Activated CD8-positive, alpha-beta T cell treated with anti-CD3 and anti-CD28 coated beads for 36 hours (primary cell): ENCODE data around the gene TRIM9. TPM values are rescaled to one million over a fixed set of nuclear protein-coding genes. Genes with fewer than 3 reads are reported as not detected.
"Not testable (repeated sequence)": the region's sequence is repeated elsewhere in the genome, so short reads cannot be mapped to it uniquely, and the experiment has no call there.

Experiments used
- ATAC-seq: fragments of 200-7000 bp; cut with Tn5 transposase; one replicate; pipeline ENCODE4 v1.10.0; 2021; ENCODE audit warnings: mild to moderate bottlenecking, moderate library complexity
- CTCF ChIA-PET: fragments of 350-600 bp; sonication (Branson Sonifier 250); formaldehyde crosslinking; loops from one replicate; lab custom pipeline; 2021; ENCODE audit warnings: antibody characterized with exemption; lab: Charles Lee
- POLR2A ChIA-PET: fragments of 350-600 bp; sonication (Branson Sonifier 250); formaldehyde crosslinking; loops from one replicate; lab custom pipeline; 2021; ENCODE audit warnings: antibody characterized with exemption; lab: Charles Lee
- DNase-seq: peaks from one replicate; pipeline ENCODE4 v3.0.0-alpha.2; 2020
- H3K27ac Mint-ChIP-seq: one replicate; pipeline ENCODE4 v1.8.0; 2021; ENCODE audit warnings: mild to moderate bottlenecking, mixed read lengths
- H3K27me3 Mint-ChIP-seq: one replicate; pipeline ENCODE4 v1.8.0; 2021; ENCODE audit warnings: mixed read lengths
- H3K36me3 Mint-ChIP-seq: one replicate; pipeline ENCODE4 v1.8.0; 2021; ENCODE audit warnings: low read depth, mixed read lengths
- H3K4me1 Mint-ChIP-seq: one replicate; pipeline ENCODE4 v1.8.0; 2021; ENCODE audit warnings: low read depth, mixed read lengths
- H3K4me3 Mint-ChIP-seq: one replicate; pipeline ENCODE4 v1.8.0; 2021; ENCODE audit warnings: mild to moderate bottlenecking, moderate library complexity, mixed read lengths
- H3K9me3 Mint-ChIP-seq: one replicate; pipeline ENCODE4 v1.8.0; 2021; ENCODE audit warnings: mixed read lengths
- CTCF ChIP-seq: fragments of 200-600 bp; IDR thresholded peaks from one replicate; pipeline ENCODE4 v1.8.0; 2022; ENCODE audit warnings: antibody characterized with exemption, mild to moderate bottlenecking
- intact Hi-C: fragments of 100-400 bp; cut with micrococcal nuclease; formaldehyde crosslinking; loops from one replicate; pipeline ENCODE4 v1.10.0; 2022
- total RNA-seq, 2 experiments: library from RNA; stranded (reverse); gene quantifications; one replicate each; pipeline ENCODE4 v1.2.3, GENCODE V29; 2021

TRIM9 gene
- total RNA-seq, 2 experiments from 2014 or later = 6.5 to 7.2 TPM

- ChIA-PET CTCF (interaction anchor here (1.2 kb wide), 1 partner anchor 33 kb away, joined by 3 read pairs; no protein-coding TSS in a partner anchor), POLR2A (no interaction called here)
- no peaks in the 10 kb centered on the region for H3K9me3 Mint-ChIP-seq
- no peak overlapping the region for H3K4me3 Mint-ChIP-seq
- H3K36me3 Mint-ChIP-seq = no peaks in the 10 kb centered on the region
- TF ChIP-seq CTCF = no peak
- intact Hi-C loops = no loop called here
- peaks cover 3% of the 10 kb centered on the region for H3K27me3 Mint-ChIP-seq
- DNase-seq = no peak
- ATAC-seq = no peak
- no peak overlapping the region for H3K27ac Mint-ChIP-seq
- H3K4me1 Mint-ChIP-seq = no peaks in the 10 kb centered on the region
Measured at GRCh38 chr14:50997712-50998111, 97.2 kb downstream of the TRIM9 start.

GRCh38 chr14:50994158-50994557 is 100.7 kb downstream of the TRIM9 start:
- ATAC-seq, H3K36me3 Mint-ChIP-seq, intact Hi-C loops, H3K27me3 Mint-ChIP-seq, POLR2A ChIA-PET, H3K4me1 Mint-ChIP-seq, H3K9me3 Mint-ChIP-seq, CTCF ChIA-PET, H3K4me3 Mint-ChIP-seq, H3K27ac Mint-ChIP-seq, DNase-seq: not testable (repeated sequence)

- DNase-seq (no peak), ATAC-seq (no peak)
- CTCF ChIA-PET = no interaction called here
- no peak for TF ChIP-seq CTCF
- Mint-ChIP-seq H3K27ac (no peak overlapping the region), H3K4me3 (no peak overlapping the region), H3K4me1 (no peaks in the 10 kb centered on the region), H3K36me3 (no peaks in the 10 kb centered on the region), H3K27me3 (no peaks in the 10 kb centered on the region), H3K9me3 (no peaks in the 10 kb centered on the region)
- POLR2A ChIA-PET = no interaction called here
- intact Hi-C loops = no loop called here
Measured at GRCh38 chr14:50985859-50986331, 109.0 kb downstream of the TRIM9 start.

- ATAC-seq = no peak
- ChIA-PET CTCF (no interaction called here), POLR2A (no interaction called here)
- no peaks in the 10 kb centered on the region for H3K4me1 Mint-ChIP-seq
- H3K36me3 Mint-ChIP-seq = no peaks in the 10 kb centered on the region
- no peak overlapping the region for H3K27ac Mint-ChIP-seq
- no peak for DNase-seq
- no peaks in the 10 kb centered on the region for H3K27me3 Mint-ChIP-seq
- intact Hi-C loops = no loop called here
- H3K9me3 Mint-ChIP-seq = no peaks in the 10 kb centered on the region
- no peak overlapping the region for H3K4me3 Mint-ChIP-seq
- TF ChIP-seq CTCF = no peak
Measured at GRCh38 chr14:50985124-50985858, 109.6 kb downstream of the TRIM9 start.

- no peak overlapping the region for H3K4me3 Mint-ChIP-seq
- CTCF ChIA-PET = no interaction called here
Measured at GRCh38 chr14:50984036-50984710, 110.7 kb downstream of the TRIM9 start.

More at GRCh38 chr14:50984036-50984710, 110.7 kb downstream of the TRIM9 start:
- no peak for TF ChIP-seq CTCF
- intact Hi-C loops = no loop called here
- Mint-ChIP-seq H3K4me1 (no peaks in the 10 kb centered on the region), H3K9me3 (no peaks in the 10 kb centered on the region), H3K27me3 (no peaks in the 10 kb centered on the region), H3K27ac (no peak overlapping the region), H3K36me3 (no peaks in the 10 kb centered on the region)
- no peak for DNase-seq
- ATAC-seq = no peak
- POLR2A ChIA-PET = no interaction called here
